Globus pallidus (tissue), 1 donor: Measurements from ENCODE around the gene POU2F1.

Experiments
- DNase-seq: peaks from one replicate; pipeline ENCODE4 v3.0.0-alpha.2; 2015; ENCODE audit warnings: low spot score

The POU2F1 gene

GRCh38 chr1:167367705-167368104 is 147.0 kb downstream of the POU2F1 start:
- no peak for DNase-seq

- peak; percentile 0 for DNase-seq
These were observed 148.5 kb downstream of the POU2F1 start for GRCh38 chr1:167369175-167369574.

GRCh38 chr1:167369933-167370332 is 149.2 kb downstream of the POU2F1 start:
- DNase-seq = no peak

GRCh38 chr1:167371030-167371429 is 150.3 kb downstream of the POU2F1 start:
- DNase-seq = no peak

GRCh38 chr1:167373398-167373797 is 152.7 kb downstream of the POU2F1 start:
- no peak for DNase-seq

GRCh38 chr1:167373986-167374385 is 153.3 kb downstream of the POU2F1 start:
- DNase-seq = no peak

GRCh38 chr1:167375949-167376348 is 155.3 kb downstream of the POU2F1 start:
- no peak for DNase-seq

- no peak for DNase-seq
These were observed 166.7 kb downstream of the POU2F1 start for GRCh38 chr1:167387251-167387910.

GRCh38 chr1:167388976-167389375 is 168.3 kb downstream of the POU2F1 start:
- no peak for DNase-seq

GRCh38 chr1:167392200-167392696 is 171.6 kb downstream of the POU2F1 start:
- DNase-seq = no peak

- DNase-seq = no peak
These were observed 179.8 kb downstream of the POU2F1 start for GRCh38 chr1:167400359-167400953.

- DNase-seq = peak; percentile 17
These were observed 180.7 kb downstream of the POU2F1 start for GRCh38 chr1:167401260-167401873.

- DNase-seq = no peak
These were observed 183.6 kb downstream of the POU2F1 start for GRCh38 chr1:167404161-167404888.

GRCh38 chr1:167404908-167405307 is 184.2 kb downstream of the POU2F1 start:
- no peak for DNase-seq

- DNase-seq = no peak
These were observed 187.7 kb downstream of the POU2F1 start for GRCh38 chr1:167408355-167408754.

GRCh38 chr1:167409183-167409582 is 188.5 kb downstream of the POU2F1 start:
- no peak for DNase-seq

GRCh38 chr1:167412072-167412471 is 191.4 kb downstream of the POU2F1 start:
- no peak for DNase-seq

- DNase-seq = no peak
These were observed 192.2 kb downstream of the POU2F1 start for GRCh38 chr1:167412920-167413319.

- no peak for DNase-seq
These were observed 192.6 kb downstream of the POU2F1 start for GRCh38 chr1:167413328-167413727.

- DNase-seq = no peak
These were observed 195.8 kb downstream of the POU2F1 start for GRCh38 chr1:167416506-167416905.

- DNase-seq = no peak
These were observed 197.7 kb downstream of the POU2F1 start for GRCh38 chr1:167418391-167418790.

GRCh38 chr1:167419245-167419644 is 198.6 kb downstream of the POU2F1 start:
- no peak for DNase-seq

GRCh38 chr1:167420510-167420909 is 199.8 kb downstream of the POU2F1 start:
- no peak for DNase-seq
